Measurements from ENCODE around the gene CYBC1.

CYBC1 gene

GRCh38 chr17:82450357-82451106, at the start of gene CYBC1:
Gene CYBC1 (minus strand): TSS chr17:82450752. CDS start chr17:82449254, 1,498 bp downstream.
- DNase-seq = peak; percentile 98

- peak; percentile 80 for DNase-seq
Observed at GRCh38 chr17:82497483-82498405, 47.2 kb upstream of the CYBC1 start.

GRCh38 chr17:82496529-82497434, 46.2 kb upstream of the CYBC1 start:
- DNase-seq = peak; percentile 97

- DNase-seq = no peak
Observed at GRCh38 chr17:82495844-82496528, 45.4 kb upstream of the CYBC1 start.

- DNase-seq = peak; percentile 95
Observed at GRCh38 chr17:82494236-82495055, 43.9 kb upstream of the CYBC1 start.

- DNase-seq = no peak
Observed at GRCh38 chr17:82493226-82493781, 42.8 kb upstream of the CYBC1 start.

GRCh38 chr17:82492643-82493225, 42.2 kb upstream of the CYBC1 start:
- no peak for DNase-seq

GRCh38 chr17:82491533-82491932, 41.0 kb upstream of the CYBC1 start:
- no peak for DNase-seq

GRCh38 chr17:82491196-82491530, 40.6 kb upstream of the CYBC1 start:
- no peak for DNase-seq

- DNase-seq = no peak
Observed at GRCh38 chr17:82490512-82491195, 40.1 kb upstream of the CYBC1 start.

- DNase-seq = no peak
Observed at GRCh38 chr17:82489851-82490511, 39.4 kb upstream of the CYBC1 start.

GRCh38 chr17:82489117-82489516, 38.6 kb upstream of the CYBC1 start:
- DNase-seq = no peak

GRCh38 chr17:82487910-82488309, 37.4 kb upstream of the CYBC1 start:
- no peak for DNase-seq

- DNase-seq = no peak
Observed at GRCh38 chr17:82486231-82487094, 35.9 kb upstream of the CYBC1 start.

- no peak for DNase-seq
Observed at GRCh38 chr17:82483836-82484235, 33.3 kb upstream of the CYBC1 start.

- DNase-seq = no peak
Observed at GRCh38 chr17:82483204-82483660, 32.7 kb upstream of the CYBC1 start.

GRCh38 chr17:82480318-82480717, 29.8 kb upstream of the CYBC1 start:
- no peak for DNase-seq

- no peak for DNase-seq
Observed at GRCh38 chr17:82479602-82480001, 29.1 kb upstream of the CYBC1 start.

Measured in activated effector memory CD4-positive, alpha-beta T cell treated with anti-CD3 and anti-CD28 coated beads, Interleukin-2, amount 50 U/mL, for 16 hours (primary cell).